GM19395 (cell line): ENCODE results near the gene TBC1D13.
"Not testable (repeated sequence)": the region's sequence is repeated elsewhere in the genome, so short reads cannot be mapped to it uniquely, and the experiment has no call there.

Source experiments
- ATAC-seq: cut with Tn5 transposase; IDR thresholded peaks from one replicate; pipeline ENCODE4 v1.9.1; 2021; ENCODE audit warnings: mild to moderate bottlenecking, moderate library complexity; ENCODE audit not compliant: unreplicated experiment

Gene TBC1D13

DNA sequence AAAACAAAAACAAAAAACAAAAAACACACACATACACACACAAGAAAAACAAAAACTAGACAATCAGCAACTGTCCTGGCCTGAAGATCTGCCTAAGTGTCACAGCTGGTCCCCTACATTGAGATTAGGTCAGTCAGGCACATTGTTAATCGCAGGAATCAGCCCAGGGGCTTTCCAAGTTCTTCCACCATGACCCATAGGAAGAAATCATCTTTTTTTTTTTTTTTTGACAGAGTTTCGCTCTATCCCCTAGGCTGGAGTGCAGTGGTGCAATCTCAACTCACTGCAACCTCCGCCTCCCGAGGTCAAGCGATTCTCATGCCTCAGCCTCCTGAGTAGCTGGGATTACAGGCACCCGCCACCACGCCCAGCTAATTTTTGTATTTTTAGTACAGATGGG is 56.1 kb downstream of the TBC1D13 start:
- not testable (repeated sequence) for ATAC-seq

DNA sequence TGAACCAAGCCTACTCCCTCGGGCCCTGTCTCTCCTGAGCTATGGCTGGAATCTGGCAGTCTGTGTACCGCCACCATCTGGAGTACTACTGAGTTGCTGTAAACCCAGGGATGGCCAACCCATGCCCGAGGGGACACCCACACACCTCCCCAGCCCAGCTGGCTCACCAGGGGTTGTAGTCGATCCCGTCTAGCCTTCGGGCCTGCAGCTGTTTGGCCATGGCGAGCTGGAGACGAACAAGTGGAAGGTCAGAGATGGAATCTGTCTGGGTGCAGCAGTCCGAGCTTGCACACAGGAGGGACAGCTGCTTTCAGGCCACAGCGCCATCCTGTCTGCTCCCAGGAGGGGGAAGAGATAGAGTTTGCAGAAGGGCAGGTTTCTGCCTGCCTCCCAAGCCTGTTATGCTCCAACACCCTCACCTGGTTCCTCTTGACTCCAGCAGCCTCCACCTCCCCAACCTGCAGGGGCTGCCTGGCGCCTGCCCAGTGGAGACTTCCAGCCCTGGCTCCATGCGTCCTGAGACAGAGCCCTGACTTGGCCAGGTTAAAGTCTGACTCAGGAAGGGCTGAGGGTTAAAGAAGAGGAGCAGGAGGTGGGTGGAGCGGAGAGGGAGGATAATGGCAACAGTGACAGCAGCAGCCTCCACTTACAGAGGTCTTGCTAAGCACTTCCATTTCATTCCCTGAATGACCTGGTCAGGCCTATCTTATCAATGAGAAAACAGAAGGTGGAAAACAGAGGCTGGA is 58.3 kb downstream of the TBC1D13 start:
- ATAC-seq = no peak

DNA sequence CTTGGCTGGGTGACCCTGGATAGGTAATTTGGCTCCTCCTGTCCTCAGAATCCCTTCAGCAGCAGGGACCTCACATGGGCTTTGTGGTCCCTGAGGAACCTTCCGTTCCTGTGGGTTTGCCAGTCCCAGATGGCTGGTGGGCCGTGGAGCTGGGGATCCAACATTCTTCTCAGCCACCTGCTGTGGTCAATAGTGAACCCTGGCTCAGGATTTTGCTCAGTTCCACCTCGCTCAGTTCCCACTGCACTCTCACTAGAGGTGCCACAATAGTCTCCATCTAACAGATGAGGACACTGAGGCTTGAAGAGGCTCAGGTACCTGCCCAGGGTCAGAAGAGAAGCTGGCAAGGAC is 59.6 kb downstream of the TBC1D13 start:
- no peak for ATAC-seq

- no peak for ATAC-seq
Measured at GRCh38 chr9:128847803-128848202, 60.8 kb downstream of the TBC1D13 start.

- ATAC-seq = not testable (repeated sequence)
Measured at GRCh38 chr9:128851024-128851423, 64.0 kb downstream of the TBC1D13 start.

DNA sequence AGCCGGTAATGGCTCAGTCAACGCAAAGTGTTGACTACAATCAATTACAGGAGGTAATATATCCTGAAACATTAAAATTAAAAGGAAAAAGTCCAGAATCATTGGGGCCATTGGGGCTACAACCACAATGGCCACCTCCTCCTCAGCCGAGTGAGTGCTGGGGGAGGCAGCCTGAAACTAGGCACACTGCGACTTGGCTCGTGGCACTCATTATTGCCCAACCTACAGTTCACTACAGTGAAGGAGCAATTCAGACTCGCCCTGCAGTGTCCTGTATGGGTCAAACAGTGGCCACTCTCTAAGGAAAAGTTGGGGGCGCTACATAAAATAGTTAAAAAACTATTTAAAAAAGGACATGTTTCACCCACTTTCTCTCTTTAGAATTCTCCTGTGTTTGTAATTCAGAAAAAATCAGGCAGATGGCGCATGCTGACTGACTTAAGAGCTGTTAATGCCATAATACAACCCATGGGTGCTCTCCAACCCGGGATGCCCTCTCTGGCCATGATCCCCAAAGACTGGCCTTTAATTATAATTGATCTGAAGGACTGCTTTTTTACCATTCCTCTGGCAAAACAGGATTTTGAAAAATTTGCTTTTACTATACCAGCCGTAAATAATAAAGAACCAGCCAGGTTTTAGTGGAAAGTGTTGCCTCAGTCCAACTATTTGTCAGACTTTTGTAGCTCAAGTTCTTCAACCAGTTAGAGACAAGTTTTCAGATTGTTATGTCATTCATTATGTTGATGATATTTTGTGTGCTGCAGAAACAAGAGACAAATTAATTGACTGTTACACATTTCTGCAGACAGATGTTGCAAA is 64.9 kb downstream of the TBC1D13 start:
- ATAC-seq = not testable (repeated sequence)

- not testable (repeated sequence) for ATAC-seq
Measured at GRCh38 chr9:128852646-128853045, 65.6 kb downstream of the TBC1D13 start.

GRCh38 chr9:128854454-128854853 is 67.4 kb downstream of the TBC1D13 start:
- ATAC-seq = not testable (repeated sequence)

DNA sequence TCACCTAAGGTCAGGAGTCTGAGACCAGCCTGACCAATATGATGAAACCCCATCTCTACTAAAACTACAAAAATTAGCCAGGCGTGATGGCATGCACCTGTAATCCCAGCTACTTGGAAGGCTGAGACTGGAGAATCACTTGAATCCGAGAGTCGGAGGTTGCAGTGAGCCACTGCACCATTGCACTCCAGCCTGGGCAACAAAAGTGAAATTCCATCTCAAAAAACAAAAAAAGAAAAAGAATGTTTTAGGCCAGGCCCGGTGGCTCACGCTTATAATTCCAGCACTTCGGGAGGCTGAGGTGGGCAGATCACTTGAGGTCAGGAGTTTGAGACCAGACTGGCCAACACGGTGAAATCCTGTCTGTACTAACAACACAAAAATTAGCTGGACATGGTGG is 71.4 kb downstream of the TBC1D13 start:
- not testable (repeated sequence) for ATAC-seq
